ENCODE results near the gene KCTD8. TPM values are rescaled to one million over a fixed set of nuclear protein-coding genes. Genes with fewer than 3 reads are reported as not detected.

Gene KCTD8
- total and polyA plus RNA-seq, 8 donors = 0.18 to 21.4 (median 1.2) TPM; not detected in 2

GRCh38 chr4:44237643-44238042 lies 211.0 kb downstream of the KCTD8 start:
- no peak for DNase-seq
- H3K27ac ChIP-seq = no peak overlapping the region
- intact Hi-C loops (cut with DNase I; ENCODE audit: low total_unique reads) = no loop called here
- TF ChIP-seq POLR2A (IDR thresholded peaks at IDR 0.05) (no peak), EP300 (IDR thresholded peaks at IDR 0.05) (no peak), POLR2AphosphoS5 (IDR thresholded peaks at IDR 0.05) (no peak), CTCF (IDR thresholded peaks at IDR 0.05) (no peak)
- no peak overlapping the region for H3K4me3 ChIP-seq
- H3K9me3 ChIP-seq = no peaks in the 10 kb centered on the region
- H3K4me1 ChIP-seq = no peaks in the 10 kb centered on the region
- no peaks in the 10 kb centered on the region for H3K36me3 ChIP-seq
- no peaks in the 10 kb centered on the region for H3K27me3 ChIP-seq

GRCh38 chr4:44235897-44236296 lies 212.7 kb downstream of the KCTD8 start:
- Histone ChIP-seq H3K4me1 (no peaks in the 10 kb centered on the region), H3K27ac (no peak overlapping the region), H3K9me3 (no peaks in the 10 kb centered on the region), H3K36me3 (no peaks in the 10 kb centered on the region), H3K4me3 (no peak overlapping the region), H3K27me3 (no peaks in the 10 kb centered on the region)
- 83 to 88% (median 87%) methylated on average over 3 of the region's 3 CpGs for WGBS, 5 donors
- no peak for DNase-seq
- intact Hi-C loops (cut with DNase I; ENCODE audit: low total_unique reads) = no loop called here
- TF ChIP-seq POLR2AphosphoS5 (IDR thresholded peaks at IDR 0.05) = no peak
- TF ChIP-seq POLR2A (IDR thresholded peaks at IDR 0.05) = no peak
- no peak for TF ChIP-seq CTCF (IDR thresholded peaks at IDR 0.05)
- no peak for TF ChIP-seq EP300 (IDR thresholded peaks at IDR 0.05)

GRCh38 chr4:44232262-44232661 lies 216.3 kb downstream of the KCTD8 start:
- Histone ChIP-seq H3K27ac (no peak overlapping the region), H3K27me3 (no peaks in the 10 kb centered on the region), H3K4me3 (no peak overlapping the region), H3K4me1 (no peaks in the 10 kb centered on the region), H3K9me3 (no peaks in the 10 kb centered on the region), H3K36me3 (no peaks in the 10 kb centered on the region)
- WGBS, 5 donors = 19 to 38% (median 24%) methylated on average over 1 of the region's 1 CpG
- intact Hi-C loops (cut with DNase I; ENCODE audit: low total_unique reads) = no loop called here
- DNase-seq = no peak
- TF ChIP-seq CTCF (IDR thresholded peaks at IDR 0.05) (no peak), POLR2AphosphoS5 (IDR thresholded peaks at IDR 0.05) (no peak), POLR2A (IDR thresholded peaks at IDR 0.05) (no peak), EP300 (IDR thresholded peaks at IDR 0.05) (no peak)

- no peak for DNase-seq
- no peaks in the 10 kb centered on the region for H3K36me3 ChIP-seq
- no peaks in the 10 kb centered on the region for H3K27me3 ChIP-seq
- WGBS, 5 donors = 87 to 96% (median 88%) methylated on average over 2 of the region's 2 CpGs
- H3K27ac ChIP-seq = no peak overlapping the region
- intact Hi-C loops (cut with DNase I; ENCODE audit: low total_unique reads) = no loop called here
- H3K4me3 ChIP-seq = no peak overlapping the region
- no peaks in the 10 kb centered on the region for H3K4me1 ChIP-seq
- TF ChIP-seq POLR2AphosphoS5 (IDR thresholded peaks at IDR 0.05) (no peak), POLR2A (IDR thresholded peaks at IDR 0.05) (no peak), EP300 (IDR thresholded peaks at IDR 0.05) (no peak), CTCF (IDR thresholded peaks at IDR 0.05) (no peak)
- no peaks in the 10 kb centered on the region for H3K9me3 ChIP-seq
These were observed 217.6 kb downstream of the KCTD8 start for GRCh38 chr4:44231006-44231405.

All from stomach (tissue), 9 donors.